HepG2 (cell line): ENCODE measurements around the gene CACNA1H. TPM values are rescaled to one million over a fixed set of nuclear protein-coding genes. Genes with fewer than 3 reads are reported as not detected.
"Not testable (repeated sequence)": the region's sequence is repeated elsewhere in the genome, so short reads cannot be mapped to it uniquely, and the experiment has no call there.

Experiments
- ATAC-seq: fragments of 200-7000 bp; cut with Tn5 transposase; 3 replicates; pipeline ENCODE4 v1.9.1; 2020; ENCODE audit warnings: mild to moderate bottlenecking, moderate library complexity
- BruUV-seq: library from RNA; stranded (reverse); fragments of 400-500 nt; replicated peaks from 2 replicates; lab custom pipeline; 2021; lab: Mats Ljungman, UMichigan
- CTCF ChIA-PET: fragments of 300-600 bp; formaldehyde crosslinking; extraction: SDS; loops from one replicate; lab custom pipeline; 2021; ENCODE audit warnings: low total read pairs, inconsistent platforms, low intra/inter-chr PET ratio; lab: Yijun Ruan, JAX
- POLR2A ChIA-PET: fragments of 350-600 bp; sonication (Branson Sonifier 250); formaldehyde crosslinking; loops from one replicate; lab custom pipeline; 2020; ENCODE audit warnings: antibody characterized with exemption, inconsistent platforms; lab: Yijun Ruan, JAX
- DNase-seq: peaks from one replicate; pipeline ENCODE4 v3.0.0-alpha.2; 2015; ENCODE audit warnings: low spot score
- FAIRE-seq: peaks from 3 replicates; lab custom pipeline; 2011; peaks lifted over from hg19 to GRCh38; lab: Jason Lieb, UNC
- H2AFZ ChIP-seq: one replicate; pipeline ENCODE4 v1.6.1; 2011; ENCODE audit warnings: low read length, inconsistent platforms
- H3K27ac ChIP-seq: fragments of 300-600 bp; 3 replicates; pipeline ENCODE4 v1.8.0; 2011; ENCODE audit warnings: mixed run types, mild to moderate bottlenecking, mixed read lengths, low read length, inconsistent platforms; ENCODE audit not compliant: insufficient read depth; ENCODE audit errors: extremely low read length
- H3K27me3 ChIP-seq, 2 experiments: fragments of 200-600 bp in 1 of 2; 2 replicates in 1 of 2; 3 replicates in 1 of 2; pipeline versions ENCODE4 v1.6.0 to v1.8.0; 2011; ENCODE audit warnings: low read length in 2 of 2, mild to moderate bottlenecking in 2 of 2, moderate library complexity in 2 of 2, inconsistent platforms in 1 of 2; ENCODE audit not compliant: insufficient read depth in 2 of 2, control insufficient read depth in 1 of 2
- H3K36me3 ChIP-seq, 2 experiments: fragments of 200-600 bp in 1 of 2; replicated peaks in 1 of 2; 2 replicates in 1 of 2; 3 replicates in 1 of 2; pipeline versions ENCODE4 v1.5.1 to v1.8.0; 2011; ENCODE audit warnings: low read length in 2 of 2, inconsistent platforms in 1 of 2; ENCODE audit not compliant: insufficient read depth in 2 of 2, control insufficient read depth in 1 of 2
- H3K4me1 ChIP-seq: 2 replicates; pipeline ENCODE4 v1.5.1; 2012; ENCODE audit warnings: low read length, inconsistent platforms; ENCODE audit not compliant: insufficient read depth
- H3K4me2 ChIP-seq: 2 replicates; pipeline ENCODE4 v1.6.0; 2011; ENCODE audit warnings: low read depth, low read length, inconsistent platforms
- H3K4me3 ChIP-seq, 3 experiments: fragments of 200-600 bp in 1 of 3; sonication (generic), shearing (Covaris generic) in 1 of 3; replicated peaks in 1 of 3; 2 replicates each; pipeline ENCODE4 v1.5.1; 2011 to 2016; ENCODE audit warnings: low read length in 3 of 3, inconsistent platforms in 2 of 3, low read depth in 2 of 3, mild to moderate bottlenecking in 2 of 3, control low read depth in 1 of 3, mixed read lengths in 1 of 3; ENCODE audit not compliant: insufficient read depth in 1 of 3
- H3K79me2 ChIP-seq: one replicate; pipeline ENCODE4 v1.6.1; 2011; ENCODE audit warnings: low read length, inconsistent platforms; ENCODE audit not compliant: insufficient read depth
- H3K9ac ChIP-seq: 2 replicates; pipeline ENCODE4 v1.6.0; 2011; ENCODE audit warnings: mild to moderate bottlenecking, low read depth, low read length, inconsistent platforms; ENCODE audit not compliant: insufficient read depth
- H3K9me3 ChIP-seq: 2 replicates; pipeline ENCODE4 v1.5.1; 2012; ENCODE audit warnings: mild to moderate bottlenecking, low read length
- H4K20me1 ChIP-seq: 2 replicates; pipeline ENCODE4 v1.6.0; 2011; ENCODE audit warnings: inconsistent platforms, mild to moderate bottlenecking, low read length, moderate library complexity; ENCODE audit not compliant: insufficient read depth
- NFYB ChIP-seq: sonication (generic); formaldehyde crosslinking; IDR thresholded peaks from 2 replicates; pipeline ENCODE4 v1.4.0; 2020; ENCODE audit warnings: missing genetic modification reagents
- WGBS: methylation state at CpG from one replicate; pipeline ENCODE4 v1.1.6; 2017; ENCODE audit warnings: low lambda C conversion rate; 5-methylcytosine and 5-hydroxymethylcytosine counted together
- in situ Hi-C: cut with HindIII; loops from 2 replicates; pipeline ENCODE4 v1.10.0; 2017; ENCODE audit warnings: low pct_unique_long_range_greater_than_20kb; ENCODE audit not compliant: extremely low pct_ligation_motif_present
- intact Hi-C: fragments of 100-400 bp; cut with micrococcal nuclease; formaldehyde crosslinking; loops from one replicate; pipeline ENCODE4 v1.10.0; 2022; ENCODE audit not compliant: unreplicated experiment
- polyA plus RNA-seq, 8 experiments: library from polyadenylated mRNA; depleted of rRNA in 3 of 8; stranded (reverse) in 7 of 8; unstranded in 1 of 8; fragments of >200 nt; fragmentation: Illumina TruSeq in 4 of 8; extraction: Trizol in 4 of 8; gene quantifications; 2 replicates each; pipeline versions ENCODE4 v1.2.1 to v1.2.3, GENCODE V29; 2011 to 2016; ENCODE audit warnings: low read depth in 4 of 8, missing spikeins in 1 of 8, mixed read lengths in 1 of 8; ENCODE audit not compliant: insufficient read depth in 1 of 8
- total RNA-seq, 5 experiments: library from RNA; depleted of rRNA; stranded (reverse); fragments of >200 nt; fragmentation: Illumina TruSeq; extraction: Trizol; gene quantifications; 2 replicates each; pipeline ENCODE4 v1.2.3, GENCODE V29; 2016; ENCODE audit warnings: low read depth in 1 of 5

The CACNA1H gene
- total and polyA plus RNA-seq, 2 of the 13 experiments (the other 11 are each of a cell fraction or from before 2014, with no cell fraction given), result 0.40 to 1.8 TPM

GRCh38 chr16:1238909-1239308 lies 86.0 kb downstream of the CACNA1H start:
- peak; percentile 54 for ATAC-seq
- WGBS, result 66% methylated on average over 4 of the region's 23 CpGs
- H2AFZ ChIP-seq, H3K27me3 ChIP-seq, intact Hi-C loops, H3K4me2 ChIP-seq, H4K20me1 ChIP-seq, H3K9me3 ChIP-seq, H3K36me3 ChIP-seq, in situ Hi-C loops, FAIRE-seq, H3K79me2 ChIP-seq, H3K9ac ChIP-seq, H3K4me1 ChIP-seq, H3K4me3 ChIP-seq, DNase-seq: not testable (repeated sequence)
- TF ChIP-seq NFYB, result peak; percentile 41; the same call in 1 of the 2 replicates
- TF ChIP-seq, all 625 proteins: peak for 1; not testable (repeated sequence) for 624
- H3K27ac ChIP-seq, CTCF ChIA-PET, POLR2A ChIA-PET, BruUV-seq: not testable (repeated sequence)

- DNase-seq, H4K20me1 ChIP-seq, H3K4me2 ChIP-seq, POLR2A ChIA-PET, H3K36me3 ChIP-seq, H3K9me3 ChIP-seq, H3K4me3 ChIP-seq, FAIRE-seq, CTCF ChIA-PET, H3K9ac ChIP-seq, H3K79me2 ChIP-seq, in situ Hi-C loops, H3K27ac ChIP-seq, intact Hi-C loops, ATAC-seq, H3K4me1 ChIP-seq, H2AFZ ChIP-seq, BruUV-seq: not testable (repeated sequence)
- 20% methylated on average over 7 of the region's 9 CpGs for WGBS
- H3K27me3 ChIP-seq, result peaks cover 3 to 10% of the 10 kb centered on the region in 2 experiments; a peak in 2 of 5 replicates
Measured at GRCh38 chr16:1239575-1239974, 86.7 kb downstream of the CACNA1H start.

GRCh38 chr16:1240436-1240835 lies 87.5 kb downstream of the CACNA1H start, which contains the start of gene TPSAB1:
TPSAB1 (plus strand) TSS chr16:1240705; CDS start chr16:1240939, 234 bp downstream.
- H3K79me2 ChIP-seq, in situ Hi-C loops, H2AFZ ChIP-seq, intact Hi-C loops, ATAC-seq, DNase-seq, H3K4me3 ChIP-seq, H3K9ac ChIP-seq, H3K36me3 ChIP-seq, BruUV-seq, H3K9me3 ChIP-seq, FAIRE-seq, POLR2A ChIA-PET, CTCF ChIA-PET, H3K27ac ChIP-seq, H3K4me1 ChIP-seq, H4K20me1 ChIP-seq, H3K4me2 ChIP-seq: not testable (repeated sequence)
- H3K27me3 ChIP-seq, result peaks cover 3 to 16% of the 10 kb centered on the region in 2 experiments; a peak in 4 of 5 replicates
- 0% methylated on average over 3 of the region's 12 CpGs for WGBS

- H2AFZ ChIP-seq, H3K36me3 ChIP-seq, BruUV-seq, H3K9ac ChIP-seq, H3K4me3 ChIP-seq, intact Hi-C loops, H3K9me3 ChIP-seq, H3K4me2 ChIP-seq, H3K79me2 ChIP-seq, H3K27ac ChIP-seq, H4K20me1 ChIP-seq, DNase-seq, in situ Hi-C loops, FAIRE-seq, POLR2A ChIA-PET, H3K4me1 ChIP-seq, ATAC-seq, CTCF ChIA-PET: not testable (repeated sequence)
- no CpG with 5 or more reads among the region's 15 CpGs for WGBS
- peaks cover 3 to 21% of the 10 kb centered on the region in 2 experiments; a peak in 4 of 5 replicates for H3K27me3 ChIP-seq
Measured at GRCh38 chr16:1241081-1241480, 88.2 kb downstream of the CACNA1H start.
